SK-N-SH treated with all-trans-retinoic acid at 6 μM for 48 hours (cell line): ENCODE results near the gene RAD51AP1.

Experiments used
- ATAC-seq: fragments of 200-7000 bp; cut with Tn5 transposase; 3 replicates; pipeline ENCODE4 v1.9.1; 2020; ENCODE audit warnings: mild to moderate bottlenecking, moderate library complexity
- ARNTL ChIP-seq: fragments of 450-650 bp; formaldehyde crosslinking; IDR thresholded peaks from 2 replicates; pipeline ENCODE4 v1.5.0; 2020; ENCODE audit warnings: low read depth, mild to moderate bottlenecking, moderate library complexity, borderline replicate concordance
- BACH2 ChIP-seq: fragments of 250-450 bp; sonication (Bioruptor Pico); IDR thresholded peaks from 2 replicates; pipeline ENCODE4 v1.9.0; 2021; ENCODE audit warnings: mild to moderate bottlenecking, borderline replicate concordance
- CREB5 ChIP-seq: fragments of 250-450 bp; sonication (Bioruptor Pico); IDR thresholded peaks from 2 replicates; pipeline ENCODE4 v1.5.1; 2020; ENCODE audit warnings: low read depth, mild to moderate bottlenecking, moderate library complexity
- CSRNP3 ChIP-seq: fragments of 250-450 bp; sonication (Bioruptor Pico); IDR thresholded peaks from 2 replicates; pipeline ENCODE4 v1.5.1; 2021; ENCODE audit warnings: mild to moderate bottlenecking, moderate library complexity
- ESRRG ChIP-seq: fragments of 250-450 bp; sonication (Bioruptor Pico); IDR thresholded peaks from 2 replicates; pipeline ENCODE4 v1.6.1; 2021; ENCODE audit warnings: mild to moderate bottlenecking
- GLIS3 ChIP-seq: fragments of 250-450 bp; sonication (Bioruptor Pico); IDR thresholded peaks from 2 replicates; pipeline ENCODE4 v1.5.0; 2020; ENCODE audit warnings: mild to moderate bottlenecking, moderate library complexity
- ISL1 ChIP-seq: fragments of 250-450 bp; sonication (Bioruptor Pico); IDR thresholded peaks from 2 replicates; pipeline ENCODE4 v2.1.2; 2022; ENCODE audit warnings: mild to moderate bottlenecking, moderate library complexity
- PATZ1 ChIP-seq: fragments of 250-450 bp; sonication (Bioruptor Pico); IDR thresholded peaks from 2 replicates; pipeline ENCODE4 v1.8.0; 2020; ENCODE audit warnings: mild to moderate bottlenecking, moderate library complexity, borderline replicate concordance
- PPARA ChIP-seq: fragments of 250-450 bp; sonication (Bioruptor Pico); IDR thresholded peaks from 2 replicates; pipeline ENCODE4 v1.5.0; 2020; ENCODE audit warnings: mild to moderate bottlenecking, borderline replicate concordance
- RARB ChIP-seq: fragments of 250-450 bp; sonication (Bioruptor Pico); IDR thresholded peaks from 2 replicates; pipeline ENCODE4 v1.8.0; 2021; ENCODE audit warnings: mild to moderate bottlenecking, moderate library complexity
- SNAI2 ChIP-seq: fragments of 250-450 bp; sonication (Bioruptor Pico); IDR thresholded peaks from 2 replicates; pipeline ENCODE4 v1.5.0; 2020; ENCODE audit warnings: mild to moderate bottlenecking, moderate library complexity
- TOX ChIP-seq: fragments of 250-450 bp; sonication (Bioruptor Pico); IDR thresholded peaks from 2 replicates; pipeline ENCODE4 v1.8.0; 2021; ENCODE audit warnings: mild to moderate bottlenecking, moderate library complexity, borderline replicate concordance
- TSHZ2 ChIP-seq: fragments of 250-450 bp; sonication (Bioruptor Pico); IDR thresholded peaks from 2 replicates; pipeline ENCODE4 v1.5.0; 2020; ENCODE audit warnings: mild to moderate bottlenecking, moderate library complexity
- ZC3H10 ChIP-seq: fragments of 250-450 bp; sonication (Bioruptor Pico); IDR thresholded peaks from 2 replicates; pipeline ENCODE4 v1.5.1; 2021; ENCODE audit warnings: mild to moderate bottlenecking, moderate library complexity
- ZFP3 ChIP-seq: fragments of 250-450 bp; sonication (Bioruptor Pico); IDR thresholded peaks from 2 replicates; pipeline ENCODE4 v1.5.0; 2020; ENCODE audit warnings: mild to moderate bottlenecking, moderate library complexity
- ZNF8 ChIP-seq: fragments of 450-650 bp; formaldehyde crosslinking; IDR thresholded peaks from 2 replicates; pipeline ENCODE4 v1.5.0; 2020; ENCODE audit warnings: mild to moderate bottlenecking, moderate library complexity

The RAD51AP1 gene

GRCh38 chr12:4490973-4491372 lies 47.7 kb upstream of the RAD51AP1 start (continued):
- TF ChIP-seq TSHZ2 (no peak), TOX (CRISPR knock-in tag) (no peak), GLIS3 (CRISPR knock-in tag) (no peak), ARNTL (CRISPR knock-in tag) (no peak), ZNF8 (CRISPR knock-in tag) (no peak), ESRRG (CRISPR knock-in tag) (no peak)
- TF ChIP-seq, all 23 proteins: peak for 0

GRCh38 chr12:4496145-4496838 lies 42.4 kb upstream of the RAD51AP1 start:
- TF ChIP-seq CSRNP3 (no peak), ISL1 (CRISPR knock-in tag) (no peak), TOX (CRISPR knock-in tag) (no peak), CREB5 (CRISPR knock-in tag) (no peak), ZFP3 (CRISPR knock-in tag) (no peak), RARB (CRISPR knock-in tag) (no peak), PATZ1 (no peak)
- ATAC-seq: no peak

GRCh38 chr12:4499186-4499585 lies 39.5 kb upstream of the RAD51AP1 start:
- no peak for TF ChIP-seq TSHZ2
- no peak for TF ChIP-seq SNAI2 (CRISPR knock-in tag)
- TF ChIP-seq ISL1 (CRISPR knock-in tag): no peak
- no peak for TF ChIP-seq PPARA (CRISPR knock-in tag)
- no peak for TF ChIP-seq BACH2 (CRISPR knock-in tag)
- TF ChIP-seq ZC3H10: no peak
- no peak for ATAC-seq

- no peak for ATAC-seq
- TF ChIP-seq RARB (CRISPR knock-in tag): no peak
- TF ChIP-seq CREB5 (CRISPR knock-in tag): no peak
- no peak for TF ChIP-seq CSRNP3
- TF ChIP-seq TOX (CRISPR knock-in tag): no peak
- no peak for TF ChIP-seq ZFP3 (CRISPR knock-in tag)
- TF ChIP-seq PPARA (CRISPR knock-in tag): no peak
- TF ChIP-seq, all 23 proteins: peak for 0
These were observed 33.2 kb upstream of the RAD51AP1 start for GRCh38 chr12:4505376-4505986.
